Fibroblast of villous mesenchyme (primary cell): ENCODE data around the gene FAHD2B. TPM values are rescaled to one million over a fixed set of nuclear protein-coding genes. Genes with fewer than 3 reads are reported as not detected.

Source experiments
- small RNA-seq: library from RNA; depleted of rRNA; stranded (forward); fragments of <200 nt; gene quantifications from one replicate; pipeline ENCODE3, GENCODE V24; 2012
- total RNA-seq: library from RNA; depleted of rRNA; stranded (reverse); fragments of >200 nt; gene quantifications from 2 replicates; pipeline ENCODE4 v1.2.3, GENCODE V29; 2012

Gene FAHD2B
- total RNA-seq, 1 donor, result 3.0 TPM

Small RNA genes lying within 50 kb of the gene (small RNA-seq; reads per million reads assigned to genes)
- not detected for gene AC018892.1
- gene IGKV1OR2-3, result not detected
- gene IGKV2OR2-2, result not detected
- gene RN7SL313P, result not detected

Other genes with a start within 250 kb of the FAHD2B start
- gene ANKRD39, start 236.9 kb downstream of the FAHD2B start, total RNA-seq, result 4.7 and 5.8 TPM in 2 replicates
- gene SEMA4C, start 224.8 kb downstream of the FAHD2B start, total RNA-seq, result 16.4 and 22.5 TPM in 2 replicates
- not detected in 2 replicates for gene FAM178B, start 108.3 kb downstream of the FAHD2B start, total RNA-seq
- 27.7 and 28.9 TPM in 2 replicates for gene ANKRD36, start 18.3 kb upstream of the FAHD2B start, total RNA-seq